H1 (cell line): ENCODE results near the gene AGBL4. TPM values are rescaled to one million over a fixed set of nuclear protein-coding genes. Genes with fewer than 3 reads are reported as not detected.

Experiments used
- CTCF ChIA-PET: fragments of 300-600 bp; sonication (Branson Sonifier 250); formaldehyde crosslinking; loops from one replicate; lab custom pipeline; 2021; ENCODE audit not compliant: partially characterized antibody; lab: Charles Lee
- POLR2A ChIA-PET: fragments of 300-600 bp; sonication (Branson Sonifier 250); formaldehyde crosslinking; loops from one replicate; lab custom pipeline; 2021; ENCODE audit warnings: inconsistent platforms; ENCODE audit not compliant: partially characterized antibody; lab: Charles Lee
- DNase-seq, 2 experiments: peaks; one replicate each; pipeline versions ENCODE4 v3.0.0 to v3.0.0-alpha.2; 2010 to 2022; ENCODE audit warnings: low spot score in 2 of 2, low read depth in 1 of 2, mixed read lengths in 1 of 2
- FAIRE-seq: peaks from 2 replicates; lab custom pipeline; 2011; peaks lifted over from hg19 to GRCh38; lab: Jason Lieb, UNC
- H2AFZ ChIP-seq: 2 replicates; pipeline ENCODE4 v1.8.1; 2012; ENCODE audit warnings: low read length, inconsistent platforms
- H2AK5ac ChIP-seq: 2 replicates; pipeline ENCODE4 v1.6.1; 2013; ENCODE audit warnings: low read depth, low read length
- H2BK120ac ChIP-seq: replicated peaks from 2 replicates; pipeline ENCODE3; 2013; ENCODE audit warnings: low read depth, low read length, inconsistent platforms
- H2BK12ac ChIP-seq: 2 replicates; pipeline ENCODE4 v1.6.1; 2013; ENCODE audit warnings: low read depth, low read length
- H2BK15ac ChIP-seq: 2 replicates; pipeline ENCODE4 v1.6.1; 2013; ENCODE audit warnings: low read length
- H2BK20ac ChIP-seq: 2 replicates; pipeline ENCODE4 v1.6.1; 2013; ENCODE audit warnings: low read length
- H2BK5ac ChIP-seq: 2 replicates; pipeline ENCODE4 v1.6.1; 2013; ENCODE audit warnings: low read depth, low read length
- H3K14ac ChIP-seq: 2 replicates; pipeline ENCODE4 v1.6.1; 2013; ENCODE audit warnings: inconsistent platforms; ENCODE audit not compliant: insufficient read length
- H3K18ac ChIP-seq: 2 replicates; pipeline ENCODE4 v1.6.1; 2013; ENCODE audit warnings: low read length; ENCODE audit errors: extremely low read depth
- H3K23ac ChIP-seq: 2 replicates; pipeline ENCODE4 v1.6.1; 2013; ENCODE audit warnings: inconsistent platforms; ENCODE audit not compliant: insufficient read length
- H3K23me2 ChIP-seq: 2 replicates; pipeline ENCODE4 v1.6.1; 2013; ENCODE audit warnings: low read depth, low read length
- H3K27ac ChIP-seq: 2 replicates; pipeline ENCODE4 v1.6.1; 2011; ENCODE audit warnings: low read depth, low read length, inconsistent platforms
- H3K27me3 ChIP-seq, 4 experiments: replicated peaks in 1 of 4; 1 replicate in 1 of 4; 2 replicates in 3 of 4; pipeline versions ENCODE4 v1.6.1 to v1.8.1; 2011 to 2013; ENCODE audit warnings: low read length in 3 of 4, mild to moderate bottlenecking in 3 of 4, inconsistent platforms in 2 of 4, mixed read lengths in 2 of 4, moderate library complexity in 1 of 4; ENCODE audit not compliant: control insufficient read depth in 3 of 4, insufficient read depth in 3 of 4; ENCODE audit errors: extremely low read depth in 1 of 4
- H3K36me3 ChIP-seq, 4 experiments: 2 replicates each; pipeline versions ENCODE4 v1.6.1 to v1.8.1; 2011 to 2013; ENCODE audit warnings: mild to moderate bottlenecking in 4 of 4, low read length in 3 of 4, moderate library complexity in 2 of 4, control low read depth in 1 of 4, inconsistent platforms in 1 of 4; ENCODE audit not compliant: insufficient read depth in 4 of 4, control insufficient read depth in 2 of 4
- H3K4ac ChIP-seq: replicated peaks from 2 replicates; pipeline ENCODE3; 2013; ENCODE audit warnings: low read length, low read depth, mixed read lengths, inconsistent platforms; ENCODE audit not compliant: insufficient read length
- H3K4me1 ChIP-seq, 4 experiments: replicated peaks in 1 of 4; 1 replicate in 1 of 4; 2 replicates in 3 of 4; pipeline versions ENCODE4 v1.6.1 to v1.8.1; 2011 to 2013; ENCODE audit warnings: low read length in 3 of 4, inconsistent platforms in 2 of 4, mixed read lengths in 1 of 4; ENCODE audit not compliant: insufficient read depth in 4 of 4, control insufficient read depth in 3 of 4
- H3K4me2 ChIP-seq, 2 experiments: 2 replicates each; pipeline versions ENCODE4 v1.6.1 to v1.8.1; 2011 to 2013; ENCODE audit warnings: low read depth in 2 of 2, low read length in 2 of 2, control low read depth in 1 of 2, inconsistent platforms in 1 of 2, mild to moderate bottlenecking in 1 of 2; ENCODE audit not compliant: insufficient read depth in 1 of 2
- H3K4me3 ChIP-seq, 4 experiments: fragments of 200-600, 300-600 bp in 1 of 4; sonication (generic), shearing (Covaris generic), sonication (Bioruptor Twin) in 1 of 4; 2 replicates each; pipeline versions ENCODE4 v1.5.1 to v1.8.1; 2011 to 2016; ENCODE audit warnings: low read length in 4 of 4, low read depth in 3 of 4, control low read depth in 2 of 4, inconsistent platforms in 2 of 4, mild to moderate bottlenecking in 2 of 4, mixed read lengths in 1 of 4, moderate library complexity in 1 of 4; ENCODE audit not compliant: insufficient read depth in 2 of 4; ENCODE audit errors: extremely low read depth in 1 of 4
- H3K56ac ChIP-seq: replicated peaks from 2 replicates; pipeline ENCODE3; 2013; ENCODE audit warnings: low read depth, mild to moderate bottlenecking, mixed read lengths, low read length, inconsistent platforms; ENCODE audit not compliant: insufficient read length
- H3K79me1 ChIP-seq: 2 replicates; pipeline ENCODE4 v1.6.1; 2013; ENCODE audit warnings: low read depth, low read length, control low read depth
- H3K79me2 ChIP-seq, 2 experiments: 2 replicates each; pipeline versions ENCODE4 v1.6.1 to v1.8.1; 2012 to 2013; ENCODE audit warnings: low read length in 2 of 2, mild to moderate bottlenecking in 2 of 2, inconsistent platforms in 1 of 2; ENCODE audit not compliant: insufficient read depth in 2 of 2, control insufficient read depth in 1 of 2
- H3K9ac ChIP-seq, 4 experiments: replicated peaks in 1 of 4; 1 replicate in 1 of 4; 2 replicates in 3 of 4; pipeline versions ENCODE4 v1.6.1 to v1.8.1; 2011 to 2013; ENCODE audit warnings: low read depth in 3 of 4, low read length in 3 of 4, control low read depth in 2 of 4, mild to moderate bottlenecking in 2 of 4, moderate library complexity in 2 of 4, inconsistent platforms in 1 of 4; ENCODE audit errors: extremely low read depth in 1 of 4
- H3K9me3 ChIP-seq, 2 experiments: 2 replicates each; pipeline versions ENCODE4 v1.6.1 to v1.8.1; 2012 to 2013; ENCODE audit warnings: mild to moderate bottlenecking in 2 of 2, moderate library complexity in 2 of 2, control low read depth in 1 of 2, inconsistent platforms in 1 of 2, low read depth in 1 of 2, low read length in 1 of 2, mixed read lengths in 1 of 2; ENCODE audit not compliant: insufficient read depth in 2 of 2
- H4K20me1 ChIP-seq, 2 experiments: replicated peaks in 1 of 2; 2 replicates each; pipeline versions ENCODE3 to v1.8.1; 2011 to 2013; ENCODE audit warnings: inconsistent platforms in 2 of 2, low read length in 2 of 2, mild to moderate bottlenecking in 1 of 2; ENCODE audit not compliant: insufficient read depth in 2 of 2, control insufficient read depth in 1 of 2
- H4K5ac ChIP-seq: 2 replicates; pipeline ENCODE4 v1.6.1; 2013; ENCODE audit warnings: low read length, low read depth, mixed read lengths, inconsistent platforms; ENCODE audit not compliant: insufficient read length
- H4K8ac ChIP-seq: 2 replicates; pipeline ENCODE4 v1.8.0; 2013; ENCODE audit warnings: mild to moderate bottlenecking, moderate library complexity, low read length, inconsistent platforms; ENCODE audit not compliant: insufficient read depth; ENCODE audit errors: extremely low read depth
- H4K91ac ChIP-seq: replicated peaks from 2 replicates; pipeline ENCODE3; 2013; ENCODE audit warnings: low read length, mixed read lengths, inconsistent platforms; ENCODE audit not compliant: insufficient read length
- CHD1 ChIP-seq: IDR thresholded peaks from 2 replicates; pipeline ENCODE4 v1.6.1; 2012; ENCODE audit warnings: low read depth, low read length, improper control_type of control experiment
- CHD2 ChIP-seq: IDR thresholded peaks from 2 replicates; pipeline ENCODE4 v1.6.1; 2012; ENCODE audit warnings: low read length, improper control_type of control experiment
- FOSL1 ChIP-seq: IDR thresholded peaks from 2 replicates; pipeline ENCODE4 v1.6.1; 2011; ENCODE audit warnings: mild to moderate bottlenecking, low read depth, low read length, moderate library complexity; ENCODE audit not compliant: insufficient read depth
- GABPA ChIP-seq: IDR thresholded peaks from 2 replicates; pipeline ENCODE4 v1.6.1; 2011; ENCODE audit warnings: mild to moderate bottlenecking, low read length, moderate library complexity, borderline replicate concordance; ENCODE audit not compliant: insufficient read depth
- JUN ChIP-seq: IDR thresholded peaks from 2 replicates; pipeline ENCODE4 v1.6.1; 2011; ENCODE audit warnings: low read depth, mild to moderate bottlenecking, improper control_type of control experiment, low read length
- SIN3A ChIP-seq, 2 experiments: IDR thresholded peaks in 1 of 2; conservative IDR thresholded peaks in 1 of 2; 2 replicates each; pipeline ENCODE4 v1.6.1; 2011 to 2012; ENCODE audit warnings: low read length in 2 of 2, improper control_type of control experiment in 1 of 2, low read depth in 1 of 2, mild to moderate bottlenecking in 1 of 2
- SIX5 ChIP-seq: IDR thresholded peaks from 2 replicates; pipeline ENCODE4 v1.6.1; 2011; ENCODE audit warnings: mild to moderate bottlenecking, low read depth, low read length
- TBP ChIP-seq: IDR thresholded peaks from 2 replicates; pipeline ENCODE4 v1.6.1; 2011; ENCODE audit warnings: low read depth, low read length, improper control_type of control experiment
- WGBS, 2 experiments: shearing (Covaris generic) in 1 of 2; methylation state at CpG; one replicate each; pipeline versions ENCODE4 v1.1.6 to v1.1.7; 2013 to 2015; ENCODE audit warnings: low lambda C conversion rate in 2 of 2, mixed read lengths in 2 of 2, inconsistent platforms in 1 of 2, low coverage in 1 of 2, missing lambda C conversion rate in 1 of 2; ENCODE audit not compliant: insufficient replicate concordance in 2 of 2, insufficient coverage in 1 of 2, insufficient read length in 1 of 2; ENCODE audit errors: extremely low coverage in 1 of 2, missing lambda C conversion rate in 1 of 2; 5-methylcytosine and 5-hydroxymethylcytosine counted together
- polyA plus RNA-seq, 7 experiments: library from polyadenylated mRNA; depleted of rRNA in 3 of 7; stranded (reverse) in 5 of 7; unstranded in 2 of 7; fragments of >200 nt in 5 of 7; fragments of 200-250 nt in 2 of 7; gene quantifications; 1 replicate in 5 of 7; 2 replicates in 1 of 7; 4 replicates in 1 of 7; pipeline versions ENCODE4 v1.2.1 to v1.2.3, GENCODE V29; 2011 to 2013; ENCODE audit warnings: missing spikeins in 2 of 7, mixed read lengths in 2 of 7
- total RNA-seq: library from RNA; stranded (reverse); fragmentation: NEBNext Ultra II Directional; extraction: Animal tissue kit (Norgen Biotek cat#: 25700); gene quantifications from 2 replicates; pipeline ENCODE4 v1.2.1, GENCODE V29; 2021

Gene AGBL4
- total and polyA plus RNA-seq, 2 of the 8 experiments (the other 6 are each of a cell fraction or from before 2014, with no cell fraction given), result 0.41 to 0.45 TPM

GRCh38 chr1:49448200-49448599, 575.6 kb downstream of the AGBL4 start:
- H2BK5ac ChIP-seq, result no peak overlapping the region
- FAIRE-seq, result no peak
- H3K9me3 ChIP-seq, result peaks cover 66 to 72% of the 10 kb centered on the region in 2 experiments

More at GRCh38 chr1:49448200-49448599, 575.6 kb downstream of the AGBL4 start:
- 85% methylated on average over 2 of the region's 2 CpGs; no CpG with 5 or more reads in 1 of the 2 experiments for WGBS, 2 experiments
- H2BK120ac ChIP-seq, result no peak overlapping the region
- no peak overlapping the region for H3K18ac ChIP-seq
- H3K4me3 ChIP-seq, result no peak overlapping the region
- no peak overlapping the region for H2BK20ac ChIP-seq
- no peak overlapping the region for H3K4ac ChIP-seq
- no peak overlapping the region for H3K9ac ChIP-seq
- no peak overlapping the region for H4K5ac ChIP-seq
- no peak overlapping the region for H3K23ac ChIP-seq
- no peaks in the 10 kb centered on the region for H3K27me3 ChIP-seq
- H3K14ac ChIP-seq, result no peak overlapping the region
- no peak overlapping the region for H2BK12ac ChIP-seq
- no peak for TF ChIP-seq GABPA
- no peak for TF ChIP-seq SIX5
- no peak for TF ChIP-seq CHD2
- no peak for TF ChIP-seq JUN
- no peak for TF ChIP-seq TBP
- TF ChIP-seq CHD1, result no peak
- TF ChIP-seq SIN3A (conservative IDR thresholded peaks at IDR 0.05 in 1 of 2, IDR thresholded peaks at IDR 0.05 in 1 of 2; ENCODE audit: low read depth in 1 of 2, low read length in 2 of 2), result no peak
- no peak for TF ChIP-seq FOSL1
- H3K27ac ChIP-seq, result no peak overlapping the region
- no peaks in the 10 kb centered on the region for H3K36me3 ChIP-seq
- no peaks in the 10 kb centered on the region for H3K23me2 ChIP-seq
- no peak overlapping the region for H2AK5ac ChIP-seq
- POLR2A ChIA-PET, result no interaction called here
- no peaks in the 10 kb centered on the region for H3K79me2 ChIP-seq
- no peaks in the 10 kb centered on the region for H3K4me1 ChIP-seq
- CTCF ChIA-PET, result no interaction called here
- no peak overlapping the region for H2BK15ac ChIP-seq
- no peaks in the 10 kb centered on the region for H4K20me1 ChIP-seq
- no peak for DNase-seq
- no peak overlapping the region for H3K4me2 ChIP-seq
- H3K56ac ChIP-seq, result no peak overlapping the region
- H4K8ac ChIP-seq, result no peak overlapping the region
- no peak overlapping the region for H4K91ac ChIP-seq
- H3K79me1 ChIP-seq, result no peaks in the 10 kb centered on the region
- H2AFZ ChIP-seq, result no peak overlapping the region
